HG03045 (cell line): ENCODE results near the gene MEF2A.
A peak's percentile ranks its signal among the peaks of the same experiment; 100 is the strongest.
"Not testable (repeated sequence)": the region's sequence is repeated elsewhere in the genome, so short reads cannot be mapped to it uniquely, and the experiment has no call there.

Source experiments
- ATAC-seq: cut with Tn5 transposase; IDR thresholded peaks from one replicate; pipeline ENCODE4 v1.9.1; 2021; ENCODE audit warnings: mild to moderate bottlenecking, moderate library complexity; ENCODE audit not compliant: unreplicated experiment

Gene MEF2A

GRCh38 chr15:99644913-99645542 is 79.2 kb downstream of the MEF2A start:
- no peak for ATAC-seq

GRCh38 chr15:99645543-99645935 is 79.8 kb downstream of the MEF2A start:
- no peak for ATAC-seq

- ATAC-seq = no peak
These were observed 80.2 kb downstream of the MEF2A start for GRCh38 chr15:99645951-99646350.

- no peak for ATAC-seq
These were observed 85.4 kb downstream of the MEF2A start for GRCh38 chr15:99651023-99651807.

GRCh38 chr15:99656205-99656604 is 90.4 kb downstream of the MEF2A start:
- no peak for ATAC-seq

GRCh38 chr15:99657996-99658395 is 92.2 kb downstream of the MEF2A start:
- ATAC-seq = no peak

GRCh38 chr15:99662903-99663302 is 97.1 kb downstream of the MEF2A start:
- no peak for ATAC-seq

GRCh38 chr15:99666073-99666472 is 100.3 kb downstream of the MEF2A start:
- not testable (repeated sequence) for ATAC-seq

- ATAC-seq = no peak
These were observed 102.9 kb downstream of the MEF2A start for GRCh38 chr15:99668533-99669182.

GRCh38 chr15:99669250-99669649 is 103.5 kb downstream of the MEF2A start:
- ATAC-seq = no peak

GRCh38 chr15:99671926-99672635 is 106.3 kb downstream of the MEF2A start:
- no peak for ATAC-seq

GRCh38 chr15:99673111-99673510 is 107.3 kb downstream of the MEF2A start:
- no peak for ATAC-seq

GRCh38 chr15:99674279-99674678 is 108.5 kb downstream of the MEF2A start:
- no peak for ATAC-seq

- peak; percentile 36 for ATAC-seq
These were observed 111.9 kb downstream of the MEF2A start for GRCh38 chr15:99677540-99678134.

GRCh38 chr15:99680276-99680675 is 114.5 kb downstream of the MEF2A start:
- ATAC-seq = no peak

- ATAC-seq = no peak
These were observed 116.2 kb downstream of the MEF2A start for GRCh38 chr15:99681990-99682389.

- no peak for ATAC-seq
These were observed 116.7 kb downstream of the MEF2A start for GRCh38 chr15:99682455-99682854.

GRCh38 chr15:99683000-99683670 is 117.4 kb downstream of the MEF2A start:
- ATAC-seq = no peak

- ATAC-seq = no peak
These were observed 120.5 kb downstream of the MEF2A start for GRCh38 chr15:99686290-99686689.

GRCh38 chr15:99692825-99693224 is 127.0 kb downstream of the MEF2A start:
- peak; percentile 43 for ATAC-seq
